NCI-H774 (cell line): Measurements from ENCODE around the gene TRIM71.
"Not testable (repeated sequence)": the region's sequence is repeated elsewhere in the genome, so short reads cannot be mapped to it uniquely, and the experiment has no call there.

Experiments used
- DNase-seq: peaks from one replicate; lab custom pipeline; 2025; lab: John Stamatoyannopoulos, UW

TRIM71 gene

GRCh38 chr3:32817558-32818228, at the start of gene TRIM71:
Gene TRIM71, plus strand, starts transcription at chr3:32817997. Its CDS starts 84 bp downstream, at chr3:32818081.
- DNase-seq = no peak

- DNase-seq = no peak
These were observed 39.4 kb upstream of the TRIM71 start for GRCh38 chr3:32778389-32778788.

GRCh38 chr3:32780071-32780734, 37.6 kb upstream of the TRIM71 start:
- no peak for DNase-seq

GRCh38 chr3:32780735-32781210, 37.0 kb upstream of the TRIM71 start:
- no peak for DNase-seq

GRCh38 chr3:32781211-32781968, 36.4 kb upstream of the TRIM71 start:
- DNase-seq = peak; percentile 13

- DNase-seq = not testable (repeated sequence)
These were observed 35.9 kb upstream of the TRIM71 start for GRCh38 chr3:32781969-32782270.

- no peak for DNase-seq
These were observed 35.4 kb upstream of the TRIM71 start for GRCh38 chr3:32782407-32782806.

GRCh38 chr3:32791833-32792232, 26.0 kb upstream of the TRIM71 start:
- DNase-seq = no peak

- DNase-seq = no peak
These were observed 23.1 kb upstream of the TRIM71 start for GRCh38 chr3:32794487-32795308.

GRCh38 chr3:32796384-32796950, 21.3 kb upstream of the TRIM71 start:
- not testable (repeated sequence) for DNase-seq

- no peak for DNase-seq
These were observed 20.0 kb upstream of the TRIM71 start for GRCh38 chr3:32797776-32798175.

GRCh38 chr3:32801440-32801839, 16.4 kb upstream of the TRIM71 start:
- DNase-seq = not testable (repeated sequence)

- DNase-seq = no peak
These were observed 4.6 kb upstream of the TRIM71 start for GRCh38 chr3:32813180-32813579.

- DNase-seq = no peak
These were observed 3.4 kb upstream of the TRIM71 start for GRCh38 chr3:32814361-32814760.

- DNase-seq = no peak
These were observed 1.9 kb upstream of the TRIM71 start for GRCh38 chr3:32815841-32816438.

- DNase-seq = no peak
These were observed 1.1 kb upstream of the TRIM71 start for GRCh38 chr3:32816439-32817256.

GRCh38 chr3:32817257-32817557, 590 bp upstream of the TRIM71 start:
- no peak for DNase-seq

GRCh38 chr3:32818229-32818969, 602 bp downstream of the TRIM71 start:
- no peak for DNase-seq

- DNase-seq = no peak
These were observed 1.2 kb downstream of the TRIM71 start for GRCh38 chr3:32818970-32819511.
